HG02852 (cell line): ENCODE results near the gene PARD6A.

Experiments used
- ATAC-seq: cut with Tn5 transposase; IDR thresholded peaks from one replicate; pipeline ENCODE4 v1.9.1; 2021; ENCODE audit warnings: mild to moderate bottlenecking, moderate library complexity; ENCODE audit not compliant: unreplicated experiment

Gene PARD6A

DNA sequence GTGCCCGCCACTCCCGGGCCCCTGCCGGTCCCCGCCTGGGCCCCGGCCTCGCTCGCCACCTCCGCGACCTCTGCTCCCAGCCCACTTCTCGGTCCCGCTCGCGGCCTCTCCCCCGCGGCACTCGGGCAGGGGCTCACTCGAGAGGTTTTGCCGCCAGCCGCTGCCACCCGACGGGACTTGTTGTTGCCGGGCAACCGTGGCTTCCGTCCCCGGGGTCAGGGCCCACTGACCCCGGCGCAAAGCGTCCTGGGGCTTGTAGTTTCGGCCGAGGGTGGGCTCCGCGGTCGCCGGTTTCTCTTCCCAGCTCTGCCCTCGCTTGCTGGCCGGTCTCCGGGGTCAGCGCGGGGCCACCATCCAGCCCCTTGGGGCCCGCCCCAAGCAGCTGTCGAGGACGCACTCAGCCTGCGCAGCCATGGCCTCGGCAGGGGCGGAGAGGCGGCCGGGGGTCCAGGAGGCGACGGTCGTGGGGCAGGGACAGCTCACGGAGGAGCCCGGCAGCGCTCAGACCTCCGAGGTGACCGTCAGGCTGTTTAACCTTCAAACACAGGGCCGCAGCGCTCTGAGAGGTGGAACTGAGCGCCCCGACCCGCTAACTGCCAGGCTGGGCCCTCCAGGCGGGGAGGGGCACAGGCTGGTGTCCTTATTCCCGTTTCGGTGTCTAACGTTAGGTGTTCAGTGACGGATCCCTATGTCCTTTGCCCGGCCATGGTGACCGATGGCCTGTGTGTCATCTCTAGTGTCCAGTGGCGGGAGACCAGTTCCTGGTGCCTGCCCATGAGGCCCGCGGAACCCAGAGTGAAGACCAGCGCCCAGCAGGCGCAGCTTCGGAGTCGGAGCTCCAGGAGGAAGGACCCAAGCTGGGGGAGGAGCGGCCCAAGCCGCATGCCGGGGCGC lies 6.0 kb downstream of the PARD6A start, which contains the start of the genes C16orf86 and ENKD1:
Gene C16orf86, plus strand, starts transcription at position 256 of the 894 bp plus-strand sequence. Its CDS starts 157 bp downstream, at position 413.
Gene ENKD1, minus strand, starts transcription at position 192 of the 894 bp plus-strand sequence. CDS start 308 bp downstream, outside the sequence.
- ATAC-seq: peak; percentile 55

DNA sequence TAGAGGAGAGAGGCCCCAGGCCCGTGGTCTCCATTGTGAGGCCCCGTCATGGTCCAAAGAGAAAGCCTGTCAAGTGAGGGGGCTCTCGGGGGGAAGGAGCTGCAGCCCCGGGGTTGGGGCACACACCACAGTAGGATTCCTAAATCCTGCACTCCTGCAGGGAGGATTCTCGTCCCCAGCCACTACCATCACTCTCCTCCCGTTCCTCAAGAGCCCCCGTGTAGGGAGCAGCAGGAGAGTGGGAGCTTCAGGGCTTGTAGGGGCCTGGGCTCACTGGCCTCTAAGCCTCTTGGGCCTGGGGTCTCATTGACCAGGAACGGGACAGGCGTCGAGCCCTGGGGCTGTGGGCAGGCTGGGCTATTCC lies 6.7 kb downstream of the PARD6A start:
- ATAC-seq: no peak

DNA sequence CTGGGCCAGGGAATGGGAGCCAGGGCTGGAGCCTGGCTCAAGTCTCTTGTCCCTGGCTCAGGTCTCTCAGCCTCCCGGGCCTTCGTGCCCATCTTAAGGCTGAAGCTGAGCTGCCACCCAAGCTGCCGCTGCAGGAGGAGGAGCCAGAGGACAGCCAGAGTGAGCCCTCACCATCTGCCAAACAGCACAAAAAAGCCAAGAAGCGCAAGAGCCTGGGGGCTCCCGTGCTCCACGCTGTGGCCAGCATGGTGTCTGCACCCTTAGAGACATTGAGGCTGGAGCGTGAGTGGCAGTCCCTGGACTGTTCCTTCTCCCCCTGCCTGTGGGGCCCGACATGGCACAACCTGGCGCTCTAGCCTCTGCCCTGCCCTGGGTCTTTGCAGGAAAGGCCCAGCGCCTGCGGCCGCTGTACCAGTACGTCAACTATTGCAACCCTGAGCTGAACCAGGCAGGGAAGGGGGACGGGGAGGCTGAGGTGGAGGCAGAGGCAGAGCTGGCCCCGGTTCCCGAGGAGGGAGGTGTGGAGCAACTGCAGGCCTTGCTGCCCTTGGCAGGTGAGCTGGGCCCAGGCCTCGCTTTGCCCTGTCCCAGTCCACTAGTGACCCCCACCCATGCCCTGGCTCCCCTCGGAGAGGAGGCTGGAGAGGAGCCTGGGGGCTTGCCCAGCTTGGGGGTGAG lies 7.2 kb downstream of the PARD6A start:
- ATAC-seq: peak; percentile 77

DNA sequence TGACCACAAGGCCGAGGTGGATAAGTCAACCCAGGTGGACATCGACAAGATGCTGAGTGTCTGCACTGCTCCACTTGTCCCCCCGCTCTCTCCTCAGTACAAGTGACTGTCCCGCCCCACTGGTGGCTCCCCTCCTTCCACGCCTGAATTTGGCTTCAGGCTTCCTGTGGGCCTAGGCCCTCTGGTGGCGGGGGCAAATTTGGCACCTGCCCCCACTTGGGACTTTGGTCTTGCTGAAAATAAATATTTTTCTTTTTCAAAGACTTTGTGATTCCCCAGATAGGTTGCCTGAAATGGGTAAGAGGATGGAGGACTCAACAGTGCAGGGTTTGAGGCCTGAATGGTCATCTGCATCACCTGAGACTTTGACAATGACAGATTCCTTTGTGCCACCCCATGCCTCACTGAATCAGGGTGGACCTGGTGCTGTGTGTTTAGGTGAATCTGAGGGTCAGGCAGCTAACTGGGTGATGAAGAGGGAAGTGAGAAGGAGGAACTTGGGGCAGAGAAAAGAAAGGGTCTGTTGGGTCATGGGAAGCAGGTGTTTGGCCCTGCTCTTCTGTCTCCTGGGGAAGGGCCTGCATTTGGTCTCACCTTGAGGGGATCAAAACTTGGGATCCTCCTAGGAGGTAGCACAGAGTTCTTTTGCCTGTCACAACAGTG lies 7.9 kb downstream of the PARD6A start:
- no peak for ATAC-seq

GRCh38 chr16:67669499-67670101 lies 8.8 kb downstream of the PARD6A start:
- ATAC-seq: no peak

DNA sequence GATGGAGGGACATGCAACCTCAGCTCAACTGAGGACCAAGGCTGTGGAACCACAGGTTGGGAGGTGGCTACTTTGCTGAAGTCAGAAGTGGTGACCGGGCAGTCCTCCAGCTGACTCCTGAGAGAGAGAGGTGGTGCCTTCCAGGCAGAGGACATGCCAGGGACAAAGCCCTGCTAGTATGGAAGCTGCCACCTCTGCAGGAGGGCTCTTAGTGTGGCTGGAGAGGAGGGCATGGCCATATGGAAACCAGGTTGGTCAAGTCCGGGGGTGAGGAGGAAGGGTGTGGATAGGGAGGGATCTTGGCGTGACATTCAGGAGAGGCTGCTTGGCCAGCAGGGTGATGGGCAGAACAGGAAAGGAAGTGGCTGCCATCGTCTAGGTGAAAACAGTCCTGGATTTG lies 11.5 kb downstream of the PARD6A start:
- no peak for ATAC-seq

DNA sequence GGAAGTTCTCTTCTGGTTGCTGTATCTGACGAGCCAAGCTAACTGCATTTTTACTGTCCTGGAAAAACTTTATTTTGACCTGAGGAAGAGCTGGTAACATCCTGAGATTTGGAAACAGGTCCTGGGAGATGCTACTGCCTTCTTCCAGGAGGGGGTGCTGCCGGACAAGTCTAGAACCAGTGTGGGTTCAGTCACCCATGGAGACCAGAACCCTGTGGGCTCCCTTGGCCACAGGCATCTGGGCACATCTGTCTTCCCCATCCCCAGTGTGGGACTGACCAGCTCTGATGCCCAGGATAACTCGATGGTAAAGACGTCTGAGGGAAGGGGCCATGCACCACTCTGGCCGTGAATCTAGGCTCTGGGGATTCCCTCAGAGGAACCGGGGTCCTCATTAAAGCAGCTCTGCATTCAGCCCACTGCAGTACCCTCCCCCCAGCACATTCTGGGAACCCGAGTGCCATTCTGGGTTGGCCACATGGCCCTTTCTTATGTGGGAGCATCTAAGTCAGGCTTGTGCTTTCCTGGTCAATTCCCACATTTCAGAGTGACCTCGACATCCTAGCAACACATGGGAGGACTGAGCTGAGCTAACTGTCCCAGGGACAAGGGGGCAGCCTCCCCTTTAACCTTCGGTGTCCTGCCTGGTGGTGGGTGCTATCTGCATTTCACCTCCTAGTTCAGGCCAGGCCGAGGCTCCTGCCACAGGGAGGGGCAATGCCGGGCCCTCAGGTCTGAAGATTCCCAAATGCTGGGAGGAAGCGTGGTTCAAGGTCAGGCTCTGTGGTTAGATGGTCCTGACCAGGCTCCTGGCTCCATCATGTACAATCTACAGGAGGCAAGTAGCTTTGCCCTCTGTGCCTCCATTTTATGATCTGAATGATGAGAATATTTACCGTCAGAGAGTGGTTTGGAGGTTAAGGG lies 12.2 kb downstream of the PARD6A start:
- no peak for ATAC-seq

DNA sequence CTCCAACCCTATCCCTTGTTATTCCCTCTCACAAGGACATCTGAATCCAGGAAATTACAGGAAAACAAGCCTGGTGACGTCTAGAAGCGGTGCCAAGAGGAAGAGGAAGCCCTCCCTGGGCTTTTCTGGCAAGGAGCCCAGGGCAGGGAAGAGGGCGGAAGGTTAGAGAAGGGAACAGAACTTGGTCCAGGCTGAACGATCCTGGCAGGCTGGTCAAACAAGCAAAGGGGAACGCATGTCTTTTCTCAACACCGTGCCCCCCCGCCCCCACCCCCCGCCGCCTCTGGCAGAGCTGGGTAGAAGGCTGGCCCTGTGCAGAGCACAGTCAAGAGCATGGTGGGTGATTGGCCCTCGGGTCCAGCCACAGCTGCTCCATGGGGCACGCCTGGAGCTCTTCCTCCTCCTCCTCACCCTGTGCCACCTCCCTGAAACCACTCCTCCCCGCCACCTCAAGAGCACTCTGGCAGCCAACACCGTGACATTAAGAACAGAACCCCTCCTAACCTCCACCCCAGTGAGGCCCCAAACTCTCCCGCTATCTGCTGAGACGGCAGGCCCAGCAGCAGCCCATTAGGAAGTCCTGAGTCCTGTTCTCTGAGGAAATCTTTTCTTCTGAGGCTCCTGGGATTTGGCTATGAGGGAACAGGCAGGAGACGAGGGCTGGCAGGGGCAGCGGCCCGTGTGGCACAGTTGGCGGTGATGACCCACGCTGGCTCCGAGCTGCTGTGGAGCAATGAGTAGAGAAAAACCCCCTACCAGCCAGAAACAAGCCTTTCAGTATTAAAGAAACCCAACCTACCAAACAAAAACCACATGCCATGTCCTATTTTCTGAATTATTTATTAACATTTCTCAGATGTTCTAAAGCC lies 13.2 kb downstream of the PARD6A start:
- ATAC-seq: no peak

DNA sequence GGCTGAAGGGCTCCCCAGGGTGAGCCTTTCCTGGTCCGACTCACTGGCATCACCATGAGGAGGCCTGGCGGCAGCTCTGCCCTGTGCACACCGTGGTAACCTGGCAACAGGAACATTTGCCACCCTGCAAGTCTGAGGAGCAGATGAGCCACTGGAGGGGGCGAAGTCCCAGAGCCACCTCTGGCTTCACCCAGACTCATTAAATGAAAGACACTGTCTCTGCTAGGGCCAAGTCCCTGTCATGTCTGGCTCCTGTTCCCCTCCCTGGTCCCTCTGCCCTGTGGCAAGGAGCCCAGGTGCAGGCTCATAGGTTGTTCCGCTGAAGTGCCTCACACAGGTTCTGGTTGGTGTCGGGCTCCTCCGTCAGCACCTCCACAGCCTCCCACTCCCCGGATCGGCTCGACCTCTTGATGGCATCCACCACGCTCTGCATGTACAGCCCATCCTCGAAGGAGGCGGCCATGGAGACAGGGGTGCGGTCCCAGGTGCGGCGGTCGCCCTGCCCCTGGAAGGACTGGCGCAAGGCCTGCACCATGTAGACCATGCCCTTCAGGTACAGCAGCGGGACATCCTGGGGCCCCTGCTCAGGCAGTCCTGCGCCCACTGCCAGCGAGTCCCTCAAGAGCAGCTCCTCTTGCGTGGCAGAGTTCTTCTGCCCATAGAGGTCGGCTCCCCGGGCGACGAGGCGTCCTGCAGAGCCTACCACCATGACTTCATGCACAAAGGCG lies 14.3 kb downstream of the PARD6A start:
- no peak for ATAC-seq

- no peak for ATAC-seq
Measured at GRCh38 chr16:67675579-67675935, 14.8 kb downstream of the PARD6A start.

- no peak for ATAC-seq
Measured at GRCh38 chr16:67675999-67676398, 15.2 kb downstream of the PARD6A start.

- ATAC-seq: no peak
Measured at GRCh38 chr16:67676516-67676915, 15.8 kb downstream of the PARD6A start.

DNA sequence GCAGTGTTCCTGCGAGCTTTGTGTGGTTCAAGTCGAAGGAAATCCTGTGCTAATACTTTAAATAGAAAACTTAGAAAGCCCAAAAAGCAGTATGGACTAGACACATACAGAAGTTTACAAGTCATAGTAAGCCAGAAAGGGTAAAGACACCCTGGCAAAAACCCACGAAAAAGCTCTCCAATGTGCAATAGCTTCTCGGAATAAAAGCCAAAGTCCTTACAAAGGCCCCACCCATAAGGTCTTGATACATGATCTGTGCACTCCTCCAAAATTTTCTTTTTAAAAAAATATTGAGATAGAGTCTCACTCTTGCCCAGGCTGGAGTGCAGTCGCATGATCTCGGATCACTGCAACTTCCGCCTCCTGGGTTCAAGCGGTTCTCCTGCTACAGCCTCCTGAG lies 16.2 kb downstream of the PARD6A start:
- no peak for ATAC-seq

- ATAC-seq: no peak
Measured at GRCh38 chr16:67677712-67678111, 17.0 kb downstream of the PARD6A start.

DNA sequence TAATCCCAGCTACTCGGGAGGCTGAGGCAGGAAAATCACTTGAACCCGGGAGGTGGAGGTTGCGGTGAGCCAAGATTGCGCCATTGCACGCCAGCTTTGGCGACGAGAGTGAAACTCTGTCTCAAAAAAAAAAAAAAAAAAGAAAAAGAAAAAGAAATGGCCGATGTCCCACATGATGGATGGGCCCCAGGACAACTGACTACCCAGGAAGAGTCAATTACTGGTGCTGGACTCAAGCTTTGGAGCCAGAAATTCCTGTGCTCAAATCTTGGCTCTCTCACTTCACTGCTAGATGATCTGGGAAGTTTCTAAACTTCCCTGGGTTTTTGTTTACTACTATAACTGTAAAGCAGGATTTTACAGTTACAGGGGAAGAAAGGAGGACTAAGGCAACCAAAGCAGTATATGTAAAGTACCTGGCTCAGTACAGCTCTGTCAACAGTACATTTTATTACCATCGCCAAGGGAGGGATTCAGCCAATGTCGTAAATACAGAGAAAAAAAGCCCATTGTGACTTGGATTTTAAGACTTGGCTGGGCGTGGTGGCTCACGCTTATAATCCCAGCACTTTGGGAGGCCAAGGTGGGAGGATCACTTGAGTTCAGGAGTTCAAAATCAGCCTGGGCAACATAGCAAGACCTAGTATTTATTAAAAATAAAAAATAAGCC lies 17.7 kb downstream of the PARD6A start:
- no peak for ATAC-seq

DNA sequence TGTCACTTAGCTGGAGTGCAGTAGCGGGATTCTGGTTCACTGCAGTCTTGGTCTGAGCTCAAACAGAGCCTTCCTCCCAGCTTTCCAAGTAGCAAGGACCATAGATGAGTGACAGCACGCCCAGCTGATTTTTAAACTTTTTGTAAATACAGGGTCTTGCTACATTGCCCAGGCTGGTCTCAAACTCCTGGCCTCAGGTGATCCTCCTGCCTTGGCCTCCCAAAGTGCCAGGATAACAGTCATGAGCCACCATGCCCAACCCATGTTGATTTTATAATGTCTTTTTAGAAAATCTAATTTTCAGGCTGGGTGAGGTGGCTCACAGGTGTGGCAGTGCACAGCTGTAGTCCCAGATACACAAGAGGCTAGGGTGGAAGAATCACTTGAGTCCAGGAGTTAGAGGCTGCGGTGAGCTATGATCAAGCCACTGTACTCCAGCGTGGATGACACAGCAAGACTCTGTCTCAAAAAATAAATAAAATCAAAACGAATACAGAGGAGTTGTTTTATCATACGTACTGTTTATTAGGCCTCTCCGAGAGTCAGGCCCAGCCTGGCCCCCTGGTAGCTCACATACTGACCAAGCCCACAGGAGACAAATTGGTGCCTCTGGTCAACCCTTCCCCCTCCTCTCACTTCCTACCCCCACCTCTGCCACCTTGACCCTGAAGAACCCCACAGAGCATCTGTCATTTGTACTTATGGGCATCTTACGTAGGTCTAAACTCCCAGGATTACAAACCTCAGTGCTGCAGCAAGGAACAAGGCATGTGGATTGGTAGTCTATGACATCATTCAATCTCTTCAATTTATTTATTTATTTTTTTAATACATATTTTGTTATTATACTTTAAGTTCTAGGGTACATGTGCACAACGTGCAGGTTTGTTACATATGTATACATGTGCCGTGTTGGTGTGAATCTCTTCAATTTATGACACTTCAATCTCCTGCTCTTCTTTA lies 19.5 kb downstream of the PARD6A start:
- no peak for ATAC-seq

GRCh38 chr16:67683767-67684166 lies 23.0 kb downstream of the PARD6A start:
- no peak for ATAC-seq
